ENCODE results near the gene NRARP.
"Not testable (repeated sequence)": the region's sequence is repeated elsewhere in the genome, so short reads cannot be mapped to it uniquely, and the experiment has no call there.

NRARP gene, protein sequence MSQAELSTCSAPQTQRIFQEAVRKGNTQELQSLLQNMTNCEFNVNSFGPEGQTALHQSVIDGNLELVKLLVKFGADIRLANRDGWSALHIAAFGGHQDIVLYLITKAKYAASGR

DNA sequence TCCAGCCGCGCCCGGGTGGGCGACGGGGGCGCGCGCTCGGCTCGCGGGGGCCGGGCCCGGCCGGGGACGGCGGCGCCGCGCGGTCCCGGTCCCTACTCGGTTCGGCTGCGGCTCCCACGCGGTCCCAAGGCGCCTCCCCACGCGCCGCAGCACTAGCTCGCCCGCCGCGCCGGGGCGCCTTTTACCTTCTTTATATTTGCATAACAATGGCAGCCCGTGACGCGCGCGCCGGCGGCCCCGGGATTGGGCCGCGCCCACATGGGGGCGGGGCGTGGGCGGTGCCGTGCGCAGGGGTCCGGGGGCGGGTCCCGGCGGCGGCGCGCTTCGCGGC, at the start of gene NRARP:
NRARP (minus strand) TSS at position 154 of the 331 bp plus-strand sequence. CDS start 343 bp downstream, outside the sequence.
- DNase-seq = peak; percentile 88

DNA sequence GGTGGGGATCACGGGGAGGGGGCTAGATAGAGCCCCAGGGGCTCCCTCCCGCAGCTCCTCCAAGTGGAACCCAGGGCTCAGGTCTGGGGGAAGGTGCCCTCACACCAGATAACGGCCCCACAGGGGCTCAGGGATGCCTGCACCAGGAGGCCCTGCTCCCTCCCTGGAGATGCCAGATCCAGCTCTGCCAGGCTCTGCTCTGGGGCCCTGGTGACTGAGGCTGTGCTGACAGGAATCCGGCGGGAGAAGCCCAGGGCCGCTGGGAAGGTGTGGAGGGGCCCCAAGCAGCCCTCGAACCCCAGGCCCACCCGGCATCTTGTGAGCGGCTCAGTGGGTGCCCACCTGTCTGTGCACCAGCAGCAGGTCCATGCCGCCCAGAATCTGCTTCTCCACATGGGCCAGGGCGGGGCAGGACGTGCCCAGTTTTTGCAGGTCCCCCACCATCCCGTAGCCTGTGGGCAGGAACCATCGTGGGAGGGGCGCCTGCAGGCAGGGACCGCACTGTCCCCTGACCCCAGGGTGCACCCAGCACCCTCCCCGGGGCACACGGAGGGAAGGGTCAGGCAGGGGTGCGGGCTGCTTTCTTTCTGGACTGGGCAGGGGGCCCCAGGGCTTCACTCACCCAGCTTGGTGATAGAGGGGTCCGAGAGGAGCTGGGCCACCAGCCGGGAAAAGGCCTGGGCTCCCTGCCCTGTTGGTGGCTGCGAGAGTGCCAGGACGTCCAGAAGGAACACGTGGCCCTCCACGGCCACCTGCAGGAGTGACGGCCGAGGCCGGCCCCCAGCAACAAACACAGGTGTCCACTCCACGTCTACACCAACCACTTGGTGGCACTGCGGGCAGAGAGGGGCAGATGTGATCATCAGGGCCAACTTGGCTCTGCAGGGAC, 48.9 kb upstream of the NRARP start:
- no peak for DNase-seq

DNA sequence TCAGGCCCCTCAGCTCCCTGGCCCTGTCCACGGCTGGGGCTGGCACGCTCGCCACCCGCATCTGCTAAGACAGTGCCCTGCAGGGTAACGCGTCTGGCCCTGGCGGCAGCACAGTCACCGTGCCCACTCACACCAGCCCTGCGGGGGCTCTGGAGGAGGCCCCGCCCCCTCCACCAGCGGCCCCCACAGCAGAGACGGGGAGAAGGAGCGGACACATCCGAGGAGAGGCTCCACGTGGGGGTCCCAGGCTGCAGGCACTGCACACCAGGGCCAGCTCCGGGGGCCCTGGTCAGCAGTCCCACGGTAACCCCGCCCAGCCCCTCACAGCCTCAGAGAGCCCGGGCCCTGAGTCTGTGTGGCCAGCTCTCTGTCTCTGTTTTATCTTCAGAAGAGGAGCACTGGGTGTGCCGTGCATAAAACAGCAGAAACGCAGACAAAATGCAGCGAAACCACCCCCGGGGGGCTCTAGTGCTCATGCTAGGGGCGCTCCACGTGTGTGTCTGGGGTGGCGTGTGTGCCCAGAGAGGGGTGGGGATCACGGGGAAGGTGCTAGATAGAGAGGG, 47.5 kb upstream of the NRARP start:
- no peak for DNase-seq

DNA sequence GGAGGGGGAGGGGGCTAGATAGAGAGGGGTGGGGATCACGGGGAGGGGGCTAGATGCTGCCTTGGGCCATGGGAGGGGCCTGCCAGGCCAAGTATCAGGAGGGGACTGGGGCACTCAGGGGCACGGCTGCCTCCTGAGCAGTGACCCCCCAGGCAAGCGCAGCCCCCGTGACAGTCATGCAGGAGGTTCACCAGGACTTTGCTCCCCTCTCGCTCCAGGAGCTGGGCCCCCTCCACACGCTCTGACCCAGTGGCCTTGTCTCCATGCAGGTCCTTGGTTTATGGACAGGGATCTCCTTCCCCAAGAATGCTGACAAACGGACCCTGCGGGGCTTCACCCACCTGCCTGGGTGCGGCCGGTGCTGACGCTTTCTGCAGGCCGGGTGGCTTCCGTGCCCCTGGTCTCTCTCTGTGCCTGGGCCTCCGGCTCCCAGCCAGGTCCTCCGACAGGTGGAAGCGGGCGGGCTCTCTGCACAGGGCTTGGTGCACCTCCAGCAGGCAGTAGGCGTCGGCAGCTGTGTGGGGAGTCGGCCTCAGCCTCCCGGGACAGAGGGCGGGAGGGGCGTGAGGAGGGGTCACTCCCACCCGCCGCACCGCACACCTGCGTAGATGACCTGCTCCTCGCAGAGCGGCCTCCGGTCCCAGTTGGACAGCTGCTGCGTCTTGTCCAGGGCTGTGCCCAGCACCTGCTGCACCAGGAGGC, 46.8 kb upstream of the NRARP start:
- DNase-seq = no peak

DNA sequence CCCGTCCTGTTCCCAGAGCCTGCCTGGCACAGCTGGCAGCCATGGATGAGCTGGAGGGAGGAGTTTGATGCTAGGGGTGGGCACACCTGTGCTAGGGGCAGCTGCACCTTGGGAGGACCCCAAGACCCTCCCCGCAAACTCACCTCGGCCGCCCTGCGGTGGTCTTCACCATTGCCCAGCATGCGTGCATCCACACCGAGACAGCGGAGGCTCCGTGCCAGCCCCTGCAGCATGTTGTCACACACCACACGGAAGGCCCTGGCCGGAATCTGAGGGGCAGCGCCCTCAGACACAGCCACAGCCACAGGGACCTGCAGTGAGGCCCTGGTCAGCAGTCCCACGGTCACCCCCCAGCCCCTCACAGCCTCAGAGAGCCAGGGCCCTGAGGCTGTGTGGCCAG, 45.9 kb upstream of the NRARP start:
- DNase-seq = no peak

DNA sequence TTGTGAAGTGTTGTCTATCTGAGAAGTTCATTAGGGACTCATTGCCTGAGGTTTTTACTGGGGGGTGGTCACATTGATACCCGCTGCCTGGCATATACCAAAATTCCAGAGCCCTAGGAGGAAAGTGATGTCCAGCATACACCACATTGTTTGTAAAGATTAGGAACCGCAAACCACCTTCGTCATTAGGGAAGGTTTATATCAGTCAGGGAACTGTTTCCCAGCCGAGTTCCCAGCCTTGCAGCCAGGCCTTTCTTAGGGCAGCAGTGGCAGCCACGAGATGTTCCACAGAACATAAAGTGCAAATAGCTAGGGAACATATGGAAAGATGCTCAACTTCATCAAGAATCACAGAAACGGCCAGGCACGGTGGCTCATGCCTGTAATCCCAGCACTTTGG, 40.4 kb upstream of the NRARP start:
- DNase-seq = no peak

DNA sequence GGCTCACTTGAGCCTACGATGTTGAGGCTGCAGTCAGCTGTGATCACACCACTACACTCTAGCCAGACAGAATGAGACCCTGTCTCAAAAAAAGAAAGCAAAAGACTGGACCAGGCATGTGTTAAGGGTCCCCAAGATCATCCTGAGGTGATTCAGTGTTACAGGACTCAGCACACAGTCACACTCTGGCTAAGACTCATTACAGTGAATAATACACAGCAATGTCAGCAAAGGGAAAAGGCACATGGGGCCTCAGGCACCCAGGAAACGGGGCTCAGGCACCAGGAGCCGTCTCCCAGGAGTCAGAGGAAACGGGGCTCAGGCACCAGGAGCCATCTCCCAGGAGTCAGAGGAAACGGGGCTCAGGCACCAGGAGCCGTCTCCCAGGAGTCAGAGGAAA, 39.2 kb upstream of the NRARP start:
- DNase-seq = no peak

DNA sequence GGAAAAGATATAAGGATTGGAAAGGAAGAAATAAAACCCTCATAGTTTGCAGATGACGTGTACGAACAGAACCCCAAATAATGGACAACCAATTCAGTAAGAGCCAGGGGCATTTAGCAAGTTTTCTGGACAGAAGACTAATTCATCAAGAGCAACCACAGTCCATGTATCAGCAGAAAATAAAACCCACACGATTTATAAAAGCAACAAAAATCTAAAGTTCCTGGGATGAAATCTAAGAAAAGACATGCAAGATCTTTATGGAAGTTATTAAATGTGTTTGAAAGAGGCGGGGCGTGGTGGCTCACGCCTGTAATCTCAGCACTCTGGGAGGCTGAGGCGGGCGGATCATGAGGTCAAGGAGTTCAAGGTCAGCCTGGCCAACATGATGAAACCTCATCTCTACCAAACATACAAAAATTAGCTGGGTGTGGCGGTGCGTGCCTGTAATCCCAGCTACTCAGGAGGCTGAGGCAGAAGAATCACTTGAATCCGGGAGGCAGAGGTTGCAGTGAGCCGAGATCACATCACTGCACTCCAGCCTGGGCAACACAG, 37.9 kb upstream of the NRARP start:
- not testable (repeated sequence) for DNase-seq

DNA sequence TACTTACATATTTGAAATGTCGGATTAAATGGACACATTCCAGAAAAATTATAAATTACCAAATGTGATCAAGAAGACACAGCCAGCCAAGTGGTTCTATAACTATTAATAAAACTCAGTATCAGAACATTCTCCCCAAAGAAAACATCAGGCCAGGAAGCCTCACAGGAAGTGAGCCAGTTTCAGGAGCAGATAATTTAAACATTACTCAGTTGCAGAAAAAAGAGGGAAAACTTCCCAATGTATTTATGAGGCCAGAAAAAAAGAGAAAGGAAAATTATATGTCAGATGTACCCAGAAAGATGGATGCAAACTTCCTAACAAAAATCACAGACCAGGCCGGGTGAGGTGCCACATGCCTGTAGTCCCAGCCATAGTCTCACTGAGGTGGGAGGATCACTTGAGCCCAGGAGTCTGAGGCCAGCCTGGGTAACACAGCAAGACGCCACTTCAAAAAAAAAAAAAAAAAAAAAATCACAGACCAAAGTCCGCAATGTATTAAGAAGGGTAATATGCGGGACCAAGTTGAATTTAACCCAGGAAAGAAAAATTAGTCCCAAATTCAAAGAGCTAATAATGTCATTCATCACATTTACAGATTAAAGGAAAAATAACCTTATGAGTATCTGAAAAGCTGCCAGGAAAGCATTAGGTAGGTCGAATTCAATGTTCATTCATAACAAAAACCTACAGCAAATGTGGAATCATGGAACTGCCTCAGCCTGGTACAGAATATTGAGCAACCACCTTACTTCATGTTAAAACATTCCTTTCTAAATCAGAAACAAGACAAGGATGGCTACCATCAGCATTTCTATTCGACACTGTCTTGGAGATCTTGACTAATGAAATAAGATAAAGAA, 37.2 kb upstream of the NRARP start:
- DNase-seq = no peak

DNA sequence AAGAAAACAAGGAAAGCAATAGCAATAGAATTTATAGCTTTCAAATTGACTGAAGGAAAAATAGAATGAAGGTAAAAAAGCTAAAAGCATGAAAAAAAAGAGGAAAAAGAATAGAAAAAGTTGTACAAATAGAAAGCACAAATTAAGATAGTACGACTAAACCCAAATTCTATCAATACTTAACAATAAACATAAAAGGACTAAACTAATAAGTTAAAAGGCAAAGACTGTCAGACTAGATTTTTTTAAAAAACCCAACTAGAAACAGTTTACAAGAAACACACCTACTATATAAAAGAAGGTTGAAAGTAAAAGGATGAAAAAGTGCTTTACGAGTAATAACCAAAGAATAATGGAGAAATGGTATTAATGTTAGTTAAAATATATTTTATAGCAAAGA, 34.7 kb upstream of the NRARP start:
- no peak for DNase-seq

DNA sequence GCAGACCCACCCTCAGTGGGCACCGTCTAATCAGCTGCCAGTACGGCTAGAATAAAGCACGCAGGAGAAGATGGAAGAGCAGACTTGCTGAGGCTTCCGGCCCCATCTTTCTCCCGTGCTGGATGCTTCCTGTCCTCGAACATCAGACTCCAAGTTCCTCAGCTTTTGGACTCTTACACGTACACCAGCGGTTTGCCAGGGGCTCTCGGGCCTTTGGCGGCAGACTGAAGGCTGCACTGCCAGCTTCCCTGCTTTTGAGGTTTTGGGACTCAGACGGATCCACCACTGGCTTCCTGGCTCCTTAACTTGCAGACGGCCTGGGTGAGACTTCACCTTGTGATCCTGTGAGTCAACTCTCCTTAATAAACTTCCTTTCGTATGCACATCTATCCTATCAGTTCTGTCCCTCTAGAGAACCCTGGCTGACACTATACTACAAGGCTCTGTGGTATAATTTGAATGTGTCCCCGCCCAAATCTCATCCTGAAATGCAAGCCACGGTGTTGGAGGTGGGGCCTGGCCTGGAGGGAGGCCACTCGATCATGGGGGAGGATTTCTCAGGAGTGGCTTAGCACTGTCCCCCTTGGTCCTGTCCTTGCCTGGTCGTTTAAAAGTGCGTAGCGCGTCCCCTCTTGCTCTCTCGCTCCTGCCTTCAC, 31.1 kb upstream of the NRARP start:
- no peak for DNase-seq

DNA sequence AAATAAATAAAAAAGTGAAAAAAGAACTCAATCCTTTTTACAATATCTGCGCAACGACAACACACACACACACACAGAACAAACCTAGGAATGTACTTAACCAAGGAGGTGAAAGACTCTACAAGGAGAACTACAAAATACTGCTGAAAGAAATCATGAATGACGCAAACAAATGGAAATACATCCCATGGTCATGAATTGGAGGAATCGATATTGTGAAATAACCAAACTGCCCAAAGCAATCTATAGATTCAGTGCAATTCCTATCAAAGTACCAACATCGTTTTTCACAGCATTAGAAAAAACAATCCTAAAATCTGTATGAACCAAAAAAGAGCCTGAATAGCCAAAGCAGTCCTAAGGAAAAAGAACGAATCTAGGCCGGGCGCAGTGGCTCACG, 29.9 kb upstream of the NRARP start:
- no peak for DNase-seq

DNA sequence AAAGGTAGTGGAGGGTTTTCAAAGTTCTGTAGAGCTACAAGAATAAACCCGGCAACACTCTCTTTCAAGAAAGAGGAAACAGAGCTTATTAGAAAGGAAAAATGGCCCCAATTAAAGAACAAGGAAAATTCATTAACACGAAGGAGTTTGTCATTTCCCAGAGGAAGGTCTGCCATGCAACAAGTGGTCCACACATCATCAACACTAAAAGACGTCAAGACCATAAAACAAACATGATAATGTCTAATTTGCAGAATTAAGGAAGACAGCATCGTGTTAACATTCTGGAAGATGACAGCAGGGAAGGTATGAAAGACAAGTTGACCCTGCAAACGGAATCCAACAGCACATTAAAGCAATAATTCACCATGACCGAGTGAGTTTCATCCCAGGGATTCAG, 28.6 kb upstream of the NRARP start:
- DNase-seq = no peak

DNA sequence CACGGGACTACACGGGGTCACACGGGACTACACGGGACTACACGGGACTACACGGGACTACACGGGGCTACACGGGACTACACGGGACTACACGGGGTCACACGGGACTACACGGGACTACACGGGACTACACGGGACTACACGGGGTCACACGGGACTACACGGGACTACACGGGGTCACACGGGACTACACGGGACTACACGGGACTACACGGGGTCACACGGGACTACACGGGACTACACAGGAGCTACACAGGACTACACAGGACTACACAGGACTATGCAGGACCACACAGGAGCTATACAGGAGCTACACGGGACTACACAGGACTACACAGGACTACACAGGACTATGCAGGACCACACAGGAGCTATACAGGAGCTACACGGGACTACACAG, 27.5 kb upstream of the NRARP start:
- DNase-seq = not testable (repeated sequence)

DNA sequence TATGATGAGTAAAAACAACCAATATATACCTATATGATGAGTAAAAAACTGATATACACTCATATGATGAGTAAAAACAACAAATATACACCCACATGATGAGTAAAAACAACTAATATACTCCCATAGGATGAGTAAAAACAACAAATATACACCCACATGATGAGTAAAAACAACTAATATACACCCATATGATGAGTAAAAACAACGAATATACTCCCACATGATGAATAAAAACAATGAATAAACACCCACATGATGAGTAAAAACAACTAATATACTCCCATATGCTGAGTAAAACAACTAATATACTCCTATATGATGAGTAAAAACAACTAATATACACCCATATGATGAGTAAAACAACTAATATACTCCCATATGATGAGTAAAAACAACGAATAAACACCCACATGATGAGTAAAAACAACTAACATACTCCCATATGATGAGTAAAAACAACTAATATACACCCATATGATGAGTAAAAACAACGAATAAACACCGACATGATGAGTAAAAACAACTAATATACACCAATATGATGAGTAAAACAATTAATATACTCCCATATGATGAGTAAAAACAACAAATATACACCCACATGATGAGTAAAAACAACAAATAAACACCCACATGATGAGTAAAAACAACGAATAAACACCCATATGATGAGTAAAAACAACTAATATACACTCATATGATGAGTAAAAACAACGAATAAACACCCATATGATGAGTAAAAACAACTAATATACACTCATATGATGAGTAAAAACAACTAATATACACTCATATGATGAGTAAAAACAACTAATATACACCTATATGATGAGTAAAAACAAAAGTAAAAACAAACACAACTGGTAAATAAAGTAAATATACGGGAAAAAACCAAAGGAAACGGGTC, 25.8 kb upstream of the NRARP start:
- not testable (repeated sequence) for DNase-seq

DNA sequence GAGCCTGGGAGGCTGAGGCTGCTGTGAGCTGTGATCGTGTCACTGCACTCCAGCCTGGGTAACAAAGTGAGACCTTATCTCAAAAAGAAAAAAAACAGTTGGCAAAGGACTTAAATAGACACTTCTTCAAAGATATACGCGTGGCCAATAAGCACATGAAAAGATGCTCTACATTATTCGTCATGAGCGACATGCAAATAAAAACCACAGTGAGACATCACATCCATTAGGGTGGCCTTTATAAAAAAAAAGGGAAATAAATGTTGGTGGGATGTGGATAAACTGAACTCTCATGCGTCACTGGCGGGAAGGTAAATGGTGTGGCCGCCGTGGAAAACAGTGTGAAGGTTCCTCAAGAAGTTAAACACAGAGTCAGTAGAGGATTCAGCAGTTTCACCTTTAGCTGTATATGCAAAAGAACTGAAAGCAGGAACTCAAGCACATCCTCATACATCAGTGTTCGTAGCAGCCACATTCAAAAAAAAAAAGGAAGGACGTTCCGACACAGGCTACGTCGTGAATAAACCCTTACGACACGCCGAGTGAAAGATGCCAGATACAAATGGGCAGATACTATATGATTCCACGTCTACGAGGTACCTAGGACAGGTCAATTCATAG, 24.5 kb upstream of the NRARP start:
- DNase-seq = peak; percentile 79

DNA sequence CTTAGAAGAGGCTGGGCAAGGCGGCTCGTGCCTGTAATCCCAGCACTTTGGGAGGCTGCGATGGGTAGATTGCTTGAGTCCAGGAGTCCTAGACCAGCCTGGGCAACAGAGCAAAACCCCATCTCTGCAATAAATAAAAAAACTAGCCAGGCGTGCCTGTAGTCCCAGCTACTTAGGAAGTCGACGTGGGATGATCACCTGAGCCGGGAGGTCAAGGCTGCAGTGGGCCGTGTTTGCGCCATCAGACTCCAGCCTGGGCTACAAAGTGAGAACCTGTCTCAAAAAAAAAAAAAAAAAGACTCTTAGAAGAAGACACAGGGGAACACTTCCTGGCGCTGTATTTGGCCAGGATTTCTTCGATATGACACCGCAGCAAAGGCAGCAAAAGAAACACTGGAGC, 23.7 kb upstream of the NRARP start:
- DNase-seq = no peak

DNA sequence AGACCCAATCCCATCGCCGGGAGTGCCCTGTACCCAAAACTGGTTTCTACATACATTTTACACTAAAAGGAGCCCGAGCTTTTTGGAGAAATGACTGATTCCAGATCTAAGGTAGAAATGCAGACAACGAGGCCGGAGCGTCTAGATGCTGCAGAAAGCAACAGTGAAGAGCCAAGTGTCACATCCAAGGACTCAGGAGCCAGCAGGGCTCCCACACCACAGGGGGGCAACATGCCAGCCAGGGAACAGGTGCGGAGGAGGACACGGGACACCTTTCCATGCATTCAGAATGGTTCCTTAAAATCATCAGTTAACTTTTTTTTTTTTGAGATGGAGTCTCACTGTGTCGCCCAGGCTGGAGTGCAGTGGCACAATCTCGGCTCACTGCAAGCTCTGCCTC, 23.1 kb upstream of the NRARP start:
- DNase-seq = no peak

DNA sequence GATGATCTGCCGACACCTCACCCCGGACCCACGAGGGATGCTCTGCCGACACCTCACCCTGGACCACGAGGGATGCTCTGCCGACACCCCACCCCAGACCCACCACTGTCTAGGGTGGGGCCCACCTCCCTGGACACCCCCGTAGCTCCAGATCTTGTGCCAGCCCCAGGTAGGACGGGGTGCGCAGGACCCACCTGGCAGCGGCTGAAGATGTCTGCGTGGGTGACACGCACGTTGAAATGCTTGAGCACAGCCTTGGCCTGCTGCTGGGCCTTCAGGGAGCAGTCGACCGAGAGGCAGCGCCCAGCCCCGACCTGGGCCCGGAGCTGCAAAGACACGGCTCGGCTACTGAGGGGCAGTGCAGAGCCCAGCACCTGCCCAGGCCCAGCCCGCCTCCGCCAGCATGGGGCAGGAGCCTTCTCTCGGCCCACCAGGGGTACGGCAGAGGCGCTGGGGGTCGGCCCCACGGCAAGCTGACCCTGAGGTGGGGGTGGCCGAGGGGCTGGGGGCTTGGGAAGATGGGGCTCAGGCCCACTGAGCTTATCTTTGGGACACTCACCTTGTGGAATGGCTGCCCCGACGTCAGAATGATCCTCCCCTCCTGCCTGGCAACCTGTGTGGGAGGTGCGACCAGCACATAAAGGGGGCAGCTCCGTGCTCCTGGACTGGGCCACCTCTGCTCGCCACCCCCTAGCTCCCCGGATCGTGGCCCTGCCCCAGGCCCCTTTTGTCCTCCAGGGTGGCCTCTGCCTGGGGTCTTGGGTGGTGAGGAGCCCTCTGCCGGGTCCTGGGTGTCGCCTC, 21.7 kb upstream of the NRARP start:
- DNase-seq = no peak
